Liver (tissue), 9 donors: Measurements from ENCODE around the gene ABAT. TPM values are rescaled to one million over a fixed set of nuclear protein-coding genes. Genes with fewer than 3 reads are reported as not detected.

ENCODE experiments used
- DNase-seq: peaks from one replicate; pipeline ENCODE4 v3.0.0-alpha.2; 2017; ENCODE audit warnings: low spot score
- H3K27ac ChIP-seq, 2 donors: one replicate each; pipeline ENCODE4 v1.7.0; 2013; ENCODE audit warnings: inconsistent platforms in 2 of 2, low read length in 2 of 2, control low read depth in 1 of 2, low read depth in 1 of 2, mild to moderate bottlenecking in 1 of 2
- H3K27me3 ChIP-seq, 4 donors: one replicate each; pipeline versions ENCODE4 v1.6.1 to v1.7.0; 2013; ENCODE audit warnings: low read length in 3 of 4, inconsistent platforms in 1 of 4, mild to moderate bottlenecking in 1 of 4, moderate library complexity in 1 of 4; ENCODE audit not compliant: control insufficient read depth in 4 of 4, insufficient read depth in 4 of 4
- H3K36me3 ChIP-seq, 4 donors: one replicate each; pipeline versions ENCODE4 v1.6.1 to v1.7.0; 2013; ENCODE audit warnings: low read length in 3 of 4, mild to moderate bottlenecking in 3 of 4, low read depth in 1 of 4, moderate library complexity in 1 of 4; ENCODE audit not compliant: control insufficient read depth in 4 of 4, insufficient read depth in 3 of 4
- H3K4me1 ChIP-seq, 4 donors: one replicate each; pipeline versions ENCODE4 v1.6.1 to v1.7.0; 2013; ENCODE audit warnings: low read length in 3 of 4, mild to moderate bottlenecking in 3 of 4, moderate library complexity in 1 of 4; ENCODE audit not compliant: control insufficient read depth in 4 of 4, insufficient read depth in 4 of 4
- H3K4me3 ChIP-seq, 3 donors: one replicate each; pipeline versions ENCODE4 v1.6.1 to v1.7.0; 2013; ENCODE audit warnings: low read length in 3 of 3, control low read depth in 1 of 3, low read depth in 1 of 3, mild to moderate bottlenecking in 1 of 3
- H3K9ac ChIP-seq, 2 donors: one replicate each; pipeline ENCODE4 v1.7.0; 2013; ENCODE audit warnings: low read length in 2 of 2, mild to moderate bottlenecking in 2 of 2, moderate library complexity in 2 of 2, control low read depth in 1 of 2, low read depth in 1 of 2
- H3K9me3 ChIP-seq, 4 donors: one replicate each; pipeline versions ENCODE4 v1.6.1 to v1.7.0; 2013; ENCODE audit warnings: low read length in 3 of 4; ENCODE audit not compliant: control insufficient read depth in 4 of 4
- ATF3 ChIP-seq: IDR thresholded peaks from 2 replicates; pipeline ENCODE4 v1.6.1; 2016; ENCODE audit warnings: antibody characterized with exemption
- CTCF ChIP-seq: fragments of 150-350 bp; IDR thresholded peaks from 2 replicates; pipeline ENCODE4 v1.5.1; 2017; ENCODE audit warnings: improper control_type of control experiment, low read depth, low read length; ENCODE audit not compliant: missing input control
- EGR1 ChIP-seq, 2 donors: IDR thresholded peaks; 2 replicates each; pipeline ENCODE4 v1.6.1; 2016 to 2018; ENCODE audit warnings: antibody characterized with exemption in 2 of 2, low read depth in 2 of 2
- FOXA1 ChIP-seq: IDR thresholded peaks from 2 replicates; pipeline ENCODE4 v1.6.1; 2016; ENCODE audit warnings: antibody characterized with exemption
- FOXA2 ChIP-seq: IDR thresholded peaks from 2 replicates; pipeline ENCODE4 v1.6.1; 2016; ENCODE audit warnings: antibody characterized with exemption
- GABPA ChIP-seq, 2 donors: IDR thresholded peaks in 1 of 2; conservative IDR thresholded peaks in 1 of 2; 2 replicates each; pipeline ENCODE4 v1.6.1; 2016; ENCODE audit warnings: antibody characterized with exemption in 2 of 2, mild to moderate bottlenecking in 1 of 2, moderate library complexity in 1 of 2
- HNF4A ChIP-seq, 2 donors: conservative IDR thresholded peaks; 2 replicates each; pipeline ENCODE4 v1.6.1; 2016; ENCODE audit warnings: antibody characterized with exemption in 2 of 2, mild to moderate bottlenecking in 2 of 2
- HNF4G ChIP-seq: IDR thresholded peaks from 2 replicates; pipeline ENCODE4 v1.6.1; 2016; ENCODE audit warnings: antibody characterized with exemption
- JUND ChIP-seq, 2 donors: IDR thresholded peaks; 2 replicates each; pipeline ENCODE4 v1.6.1; 2016; ENCODE audit warnings: antibody characterized with exemption in 2 of 2
- MAX ChIP-seq: IDR thresholded peaks from 2 replicates; pipeline ENCODE4 v1.6.1; 2016; ENCODE audit warnings: antibody characterized with exemption
- NR2F2 ChIP-seq: IDR thresholded peaks from 2 replicates; pipeline ENCODE4 v1.6.1; 2016; ENCODE audit warnings: antibody characterized with exemption
- RAD21 ChIP-seq, 2 donors: IDR thresholded peaks; 2 replicates each; pipeline ENCODE4 v1.6.1; 2016; ENCODE audit warnings: antibody characterized with exemption in 2 of 2, mild to moderate bottlenecking in 2 of 2
- REST ChIP-seq: IDR thresholded peaks from 2 replicates; pipeline ENCODE4 v1.6.1; 2016; ENCODE audit warnings: antibody characterized with exemption, mild to moderate bottlenecking
- RXRA ChIP-seq, 2 donors: IDR thresholded peaks; 2 replicates each; pipeline ENCODE4 v1.6.1; 2017 to 2018; ENCODE audit warnings: antibody characterized with exemption in 2 of 2, mild to moderate bottlenecking in 1 of 2
- SP1 ChIP-seq: IDR thresholded peaks from 2 replicates; pipeline ENCODE4 v1.6.1; 2018; ENCODE audit warnings: antibody characterized with exemption, mild to moderate bottlenecking
- TAF1 ChIP-seq: conservative IDR thresholded peaks from 2 replicates; pipeline ENCODE4 v1.6.1; 2016; ENCODE audit warnings: antibody characterized with exemption, mild to moderate bottlenecking
- YY1 ChIP-seq: IDR thresholded peaks from 2 replicates; pipeline ENCODE4 v1.6.1; 2016; ENCODE audit warnings: antibody characterized with exemption, mild to moderate bottlenecking
- ZBTB33 ChIP-seq: IDR thresholded peaks from 2 replicates; pipeline ENCODE4 v1.6.1; 2016; ENCODE audit warnings: antibody characterized with exemption
- whole genome bisulfite sequencing: extraction: QIAGEN DNeasy Blood & Tissue Kit; methylation state at CpG from one replicate; pipeline ENCODE4 v1.1.7; 2013; 5-methylcytosine and 5-hydroxymethylcytosine counted together
- polyA plus RNA-seq, 2 donors: library from polyadenylated mRNA; stranded (reverse) in 1 of 2; unstranded in 1 of 2; fragments of 200-250 nt in 1 of 2; fragments of >200 nt in 1 of 2; fragmentation: Nextera tagmentation in 1 of 2; extraction: Ambion mirVana in 1 of 2; gene quantifications; one replicate each; pipeline versions ENCODE4 v1.2.1 to v1.2.3, GENCODE V29; 2013 to 2015
- total RNA-seq, 2 donors: library from RNA; depleted of rRNA; stranded (reverse); fragments of >200 nt; gene quantifications; one replicate each; pipeline ENCODE4 v1.2.3, GENCODE V29; 2014
- donor health status: healthy.
- donor health status: healthy.
- donor health status: healthy.
- donor health status: healthy.
- donor health status: healthy.

Gene ABAT
- total and polyA plus RNA-seq, 4 donors = 52.4 to 205 (median 141) TPM

GRCh38 chr16:8646326-8647053 is 27.9 kb upstream of the ABAT start:
- TF ChIP-seq JUND (IDR thresholded peaks at IDR 0.05) = no peak
- no peak for TF ChIP-seq HNF4G
- TF ChIP-seq RAD21 (IDR thresholded peaks at IDR 0.05) = no peak
- no peak for TF ChIP-seq MAX
- no peak for TF ChIP-seq REST
- no peak for TF ChIP-seq SP1
- no peak for TF ChIP-seq GABPA (IDR thresholded peaks at IDR 0.05 in 1 of 2, conservative IDR thresholded peaks at IDR 0.05 in 1 of 2)
- TF ChIP-seq ZBTB33 = no peak
- no peak for TF ChIP-seq HNF4A (conservative IDR thresholded peaks at IDR 0.05)
- no peak for TF ChIP-seq FOXA2
- no peak for TF ChIP-seq YY1
- no peak for TF ChIP-seq EGR1 (IDR thresholded peaks at IDR 0.05; ENCODE audit: low read depth in 2 of 2)
- TF ChIP-seq TAF1 = no peak
- no peak for TF ChIP-seq CTCF
- no peak for TF ChIP-seq ATF3
- no peak for TF ChIP-seq FOXA1
- TF ChIP-seq NR2F2 = no peak
- TF ChIP-seq RXRA (IDR thresholded peaks at IDR 0.05) = no peak
- no peaks in the 10 kb centered on the region for H3K4me1 ChIP-seq
- peaks cover 21 to 68% (median 44%) of the 10 kb centered on the region in 4 donors for H3K36me3 ChIP-seq

More at GRCh38 chr16:8646326-8647053, 27.9 kb upstream of the ABAT start:
- Histone ChIP-seq H3K27ac (no peak overlapping the region), H3K4me3 (no peak overlapping the region), H3K9me3 (no peaks in the 10 kb centered on the region), H3K27me3 (no peaks in the 10 kb centered on the region), H3K9ac (no peak overlapping the region)
- WGBS = 87% methylated on average over 13 of the region's 13 CpGs
- peak; percentile 64 for DNase-seq
